HG03139 (cell line): Measurements from ENCODE around the gene TMEFF1.
A peak's percentile ranks its signal among the peaks of the same experiment; 100 is the strongest.

Source experiments
- ATAC-seq: cut with Tn5 transposase; IDR thresholded peaks from one replicate; pipeline ENCODE4 v1.9.1; 2021; ENCODE audit not compliant: unreplicated experiment

Gene TMEFF1

GRCh38 chr9:100575006-100575405 is 102.1 kb downstream of the TMEFF1 start:
- ATAC-seq, result no peak

DNA sequence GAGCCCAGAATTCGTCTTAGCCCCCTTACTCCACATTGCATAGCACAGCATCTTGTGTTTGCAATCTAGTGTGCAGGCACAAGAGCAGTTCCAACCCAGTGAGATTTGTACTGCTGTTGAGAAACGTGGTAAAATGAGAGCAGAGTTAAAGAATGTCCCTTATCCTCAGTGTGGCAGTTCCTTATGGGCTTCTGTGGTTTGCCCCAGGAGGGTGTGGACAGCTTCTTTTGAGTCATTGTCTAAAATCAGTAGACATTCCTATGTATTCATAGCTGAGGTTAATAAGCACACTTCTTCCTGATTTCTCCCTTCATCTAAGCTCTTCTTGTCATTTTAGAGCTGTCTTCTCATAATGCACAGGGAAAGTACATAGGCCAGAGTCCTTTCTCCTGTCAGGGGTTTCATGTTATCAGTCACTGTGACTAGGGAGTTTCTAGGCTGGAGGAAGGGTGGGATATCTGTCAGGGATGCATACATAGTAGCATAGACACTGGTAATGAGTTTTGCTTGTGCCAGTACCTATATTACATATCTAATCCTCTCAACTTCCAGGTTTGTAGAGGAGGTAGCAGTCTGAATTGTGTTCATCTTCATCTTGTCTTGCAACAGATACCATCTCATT is 102.9 kb downstream of the TMEFF1 start:
- no peak for ATAC-seq

- no peak for ATAC-seq
These were observed 105.0 kb downstream of the TMEFF1 start, which contains the start of gene CAVIN4 for GRCh38 chr9:100577776-100578448. TSS of gene CAVIN4 (plus strand) at chr9:100578079. CDS start at chr9:100578144, 65 bp downstream.

GRCh38 chr9:100578610-100579009 is 105.7 kb downstream of the TMEFF1 start:
- no peak for ATAC-seq

GRCh38 chr9:100579665-100580064 is 106.7 kb downstream of the TMEFF1 start:
- no peak for ATAC-seq

- no peak for ATAC-seq
These were observed 107.3 kb downstream of the TMEFF1 start for GRCh38 chr9:100580257-100580656.

DNA sequence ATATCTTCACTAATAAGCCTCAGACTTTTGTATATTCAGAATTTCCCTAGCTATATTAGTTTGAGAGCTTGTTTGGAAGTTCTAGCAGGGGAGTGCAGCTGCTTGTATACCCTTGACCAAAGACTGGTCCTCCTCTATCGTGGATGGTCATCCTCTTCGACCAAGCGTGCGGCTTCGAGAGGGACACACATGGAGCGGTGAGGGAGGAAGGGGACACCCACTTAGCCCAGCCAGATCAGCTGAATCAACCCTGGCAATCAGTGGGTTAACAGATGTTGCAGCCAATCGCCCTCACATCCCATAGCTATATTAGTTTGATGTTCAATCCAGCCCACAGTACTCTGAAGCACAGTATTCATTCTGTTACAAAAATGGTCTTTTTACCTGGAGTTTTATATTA is 108.1 kb downstream of the TMEFF1 start:
- no peak for ATAC-seq

DNA sequence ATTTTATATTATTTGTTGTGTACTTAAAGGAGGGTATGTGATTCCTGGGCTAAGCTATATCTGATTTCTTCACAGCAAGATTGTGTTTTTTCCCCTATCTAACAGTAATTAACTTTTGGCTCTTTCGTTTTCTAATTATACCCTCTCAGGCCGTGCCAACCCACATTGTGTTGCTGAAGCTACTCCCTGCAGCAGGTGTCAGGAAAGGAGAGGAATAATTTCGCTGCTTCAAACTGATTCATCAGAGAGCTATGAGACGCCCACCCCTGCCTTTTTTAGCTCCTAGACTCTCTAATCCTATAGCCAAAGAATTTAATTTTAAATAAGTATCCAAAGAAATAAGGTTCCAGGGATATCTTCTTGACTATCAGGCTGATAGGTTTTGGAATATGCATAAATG is 108.7 kb downstream of the TMEFF1 start:
- no peak for ATAC-seq

- no peak for ATAC-seq
These were observed 110.3 kb downstream of the TMEFF1 start for GRCh38 chr9:100583014-100583802.

DNA sequence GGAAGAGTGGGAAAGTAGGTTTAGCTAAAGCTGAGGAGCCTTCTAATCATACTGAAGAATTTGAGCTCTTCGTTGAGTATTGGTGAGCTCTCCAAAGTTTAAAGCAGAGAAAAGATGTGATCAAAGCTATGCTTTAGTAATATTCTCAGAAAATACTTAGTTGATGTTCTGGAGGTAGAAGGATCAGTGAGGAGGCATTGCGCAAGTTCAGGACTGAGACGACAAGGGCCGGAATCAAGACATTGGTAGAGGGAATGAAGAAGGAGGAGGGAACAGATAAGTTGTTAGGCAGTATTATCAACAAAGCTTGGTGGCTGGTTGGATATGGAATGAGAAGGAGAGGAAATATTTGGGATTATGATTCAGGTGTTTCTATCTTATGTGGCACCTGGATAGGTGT is 112.0 kb downstream of the TMEFF1 start:
- ATAC-seq, result no peak

GRCh38 chr9:100586093-100586492 is 113.1 kb downstream of the TMEFF1 start:
- ATAC-seq, result no peak

DNA sequence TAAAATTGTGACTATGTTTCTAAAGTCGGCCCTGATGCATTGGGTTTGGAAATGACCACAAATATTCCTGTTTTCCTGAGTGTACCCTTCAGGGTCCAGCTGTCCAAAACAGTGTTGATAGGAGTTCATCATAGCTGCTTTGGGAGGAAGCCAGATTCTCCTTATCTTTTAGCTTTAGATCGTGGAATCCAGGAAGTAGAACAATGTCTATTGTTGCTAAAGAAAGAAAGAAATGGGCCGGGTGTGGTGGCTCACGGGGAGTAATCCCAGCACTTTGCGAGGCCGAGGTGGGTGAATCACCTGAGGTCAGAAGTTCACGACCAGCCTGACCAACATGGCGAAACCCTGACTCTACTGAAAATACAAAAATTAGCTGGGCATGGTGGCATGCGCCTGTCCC is 114.4 kb downstream of the TMEFF1 start:
- no peak for ATAC-seq

GRCh38 chr9:100589582-100589981 is 116.6 kb downstream of the TMEFF1 start:
- no peak for ATAC-seq

- no peak for ATAC-seq
These were observed 117.5 kb downstream of the TMEFF1 start for GRCh38 chr9:100590481-100590880.

DNA sequence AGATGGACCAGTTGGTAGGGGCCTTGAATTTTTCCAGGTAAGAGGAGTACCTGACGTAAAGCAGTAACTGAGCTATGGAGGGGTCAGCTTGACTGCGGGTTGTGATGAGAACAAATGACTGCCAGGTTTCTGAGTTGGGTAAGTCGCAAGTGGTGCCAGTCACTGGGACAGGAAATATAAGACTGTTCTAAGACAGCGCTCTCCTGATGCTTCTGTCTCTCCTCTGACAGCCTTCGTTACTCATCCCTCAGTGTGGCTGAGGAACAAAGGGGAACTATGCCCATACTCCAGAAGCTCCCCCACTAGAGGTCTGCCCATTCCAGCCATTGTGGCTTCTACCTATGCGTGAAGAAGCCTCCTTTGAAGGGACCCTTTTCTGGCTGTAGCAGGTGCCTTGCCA is 118.2 kb downstream of the TMEFF1 start:
- ATAC-seq, result no peak

GRCh38 chr9:100591639-100592412 is 118.9 kb downstream of the TMEFF1 start:
- no peak for ATAC-seq

- ATAC-seq, result no peak
These were observed 122.6 kb downstream of the TMEFF1 start for GRCh38 chr9:100595391-100596199.

DNA sequence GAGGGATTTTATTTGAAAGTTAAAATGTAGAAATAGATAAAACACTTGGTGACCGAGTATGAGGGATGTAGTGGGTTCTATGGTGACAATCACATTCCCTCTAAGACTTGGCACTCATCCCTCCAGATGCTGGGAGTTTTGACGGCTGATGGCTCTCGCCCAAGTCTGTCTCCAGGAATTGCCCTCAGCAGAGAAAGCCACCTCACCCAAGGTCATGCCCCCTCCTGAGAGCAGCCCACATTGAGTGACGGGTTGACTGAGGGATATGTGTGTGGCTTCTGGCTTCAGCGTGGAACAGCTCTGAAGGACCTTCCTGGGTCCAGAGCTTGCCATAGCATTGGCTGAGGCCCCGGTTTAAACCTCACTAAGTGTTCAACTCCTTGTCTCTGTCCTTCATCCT is 124.3 kb downstream of the TMEFF1 start:
- no peak for ATAC-seq

DNA sequence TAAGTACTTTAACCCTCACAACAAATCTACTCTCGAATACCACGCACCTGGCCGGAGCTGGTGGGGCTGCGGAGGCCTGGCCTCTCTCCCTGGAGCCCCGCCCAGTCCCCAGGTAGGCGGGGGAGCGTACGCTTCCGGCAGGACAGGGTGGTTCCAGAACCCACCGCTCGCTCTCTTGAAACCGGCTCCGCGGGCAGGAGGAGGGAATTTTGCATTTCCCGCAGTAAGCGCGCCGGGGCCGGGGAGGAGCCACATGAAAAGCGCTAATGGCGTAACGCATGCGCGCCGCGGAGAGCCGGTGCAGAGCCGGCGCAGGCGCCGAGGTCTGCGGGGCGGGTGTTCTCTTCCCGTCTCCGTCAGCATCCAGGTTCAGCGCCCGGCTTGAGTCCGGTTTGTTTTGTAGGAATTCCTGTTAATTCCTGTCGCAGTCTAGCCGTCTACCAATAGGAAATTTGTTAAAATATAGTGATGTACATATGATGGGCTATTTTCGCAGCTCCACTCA is 125.7 kb downstream of the TMEFF1 start:
- peak; percentile 77 for ATAC-seq

DNA sequence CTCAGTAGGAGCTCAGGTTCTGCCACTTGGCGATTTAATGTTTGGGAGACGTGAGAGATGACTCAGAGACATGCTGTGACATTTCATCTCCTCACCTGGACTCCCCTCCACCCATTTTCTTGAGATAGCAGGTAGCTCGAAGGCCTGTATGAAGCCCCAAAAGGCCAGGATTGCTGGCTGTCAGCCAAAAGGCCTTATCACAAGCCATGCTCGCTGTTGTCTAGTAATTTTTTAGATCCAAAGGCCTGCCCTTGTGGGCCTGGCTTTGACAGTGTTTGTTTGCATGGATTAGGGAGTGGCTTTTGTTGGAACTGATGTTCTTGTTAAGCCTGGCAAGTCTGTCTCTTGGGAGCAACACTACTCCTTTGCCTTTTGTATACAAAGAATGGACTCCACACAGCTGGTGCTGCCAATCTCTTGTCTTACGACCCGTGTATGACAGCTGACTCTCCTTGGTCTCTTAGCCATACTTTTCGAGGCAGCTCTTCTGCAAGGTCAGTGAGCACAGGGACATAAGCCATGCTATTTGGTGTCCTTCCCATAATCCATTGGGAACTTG is 127.7 kb downstream of the TMEFF1 start:
- ATAC-seq, result no peak
